A549 treated with dexamethasone at 1 μM for 4 hours (cell line): ENCODE results near the gene NR6A1. TPM values are rescaled to one million over a fixed set of nuclear protein-coding genes. Genes with fewer than 3 reads are reported as not detected.

Source experiments
- total RNA-seq: library from RNA; stranded (reverse); fragments of 200-300 nt; extraction: Qiagen RNA extraction; gene quantifications from 5 replicates; pipeline ENCODE4 v1.2.3, GENCODE V29; 2022

NR6A1 gene
- 1.8 to 2.2 TPM (median 2.1 TPM) in 5 replicates for total RNA-seq

GRCh38 chr9:124771021-124771866 is at the start of gene NR6A1:
NR6A1 (minus strand) TSS chr9:124771311.

GRCh38 chr9:124776954-124777648 is 6.0 kb upstream of the NR6A1 start, which contains the start of gene OLFML2A:
OLFML2A (plus strand) TSS chr9:124777133; CDS start chr9:124777271, 138 bp downstream.

GRCh38 chr9:124506931-124507879 is 263.9 kb downstream of the NR6A1 start, which contains the start of gene NR5A1:
NR5A1 (minus strand) TSS chr9:124507399; CDS start chr9:124503395, 4,004 bp downstream.

Other genes starting within 250 kb of the NR6A1 start
- 25.8 to 43.1 TPM (median 34.4 TPM) in 5 replicates for gene OLFML2A, start 5.8 kb upstream of the NR6A1 start, total RNA-seq
- gene WDR38, start 82.1 kb upstream of the NR6A1 start, total RNA-seq: 0.07 to 0.28 TPM (median 0.16 TPM) in 4 of 5 replicates, not detected in the other
- gene RPL35, start 90.6 kb upstream of the NR6A1 start, total RNA-seq: 2,714 to 3,101 TPM (median 2,797 TPM) in 5 replicates
- 61.3 to 74.3 TPM (median 66.8 TPM) in 5 replicates for gene ARPC5L, start 90.8 kb upstream of the NR6A1 start, total RNA-seq
- gene GOLGA1, start 169.8 kb upstream of the NR6A1 start, total RNA-seq: 9.6 to 12.0 TPM (median 11.1 TPM) in 5 replicates